ENCODE data around the gene NT5C2.
A peak's percentile ranks its signal among the peaks of the same experiment; 100 is the strongest.
"Not testable (repeated sequence)": the region's sequence is repeated elsewhere in the genome, so short reads cannot be mapped to it uniquely, and the experiment has no call there.

NT5C2 gene

GRCh38 chr10:103188853-103189252 is 4.2 kb downstream of the NT5C2 start:
- no peak for TF ChIP-seq TAF1 (IDR thresholded peaks at IDR 0.05; ENCODE audit: low read depth, low read length)
- no peak for TF ChIP-seq POU2F2 (IDR thresholded peaks at IDR 0.05; ENCODE audit: low read depth, low read length)
- TF ChIP-seq POLR2A (IDR thresholded peaks at IDR 0.05; ENCODE audit: low read depth, low read length) = no peak
- TF ChIP-seq SPI1 (IDR thresholded peaks at IDR 0.05; ENCODE audit: low read depth, low read length) = no peak
- no peak for TF ChIP-seq PAX5 (IDR thresholded peaks at IDR 0.05; ENCODE audit: insufficient read depth, low read length, severe bottlenecking)
- no peak for TF ChIP-seq POLR2AphosphoS5 (IDR thresholded peaks at IDR 0.05; ENCODE audit: low read depth, low read length)
- FAIRE-seq = no peak
- DNase-seq (ENCODE audit: insufficient read length, low spot score) = no peak

- DNase-seq (ENCODE audit: insufficient read length, low spot score) (no peak), FAIRE-seq (peak; percentile 69)
- TF ChIP-seq POLR2A (IDR thresholded peaks at IDR 0.05; ENCODE audit: low read depth, low read length) (no peak), POLR2AphosphoS5 (IDR thresholded peaks at IDR 0.05; ENCODE audit: low read depth, low read length) (no peak), POU2F2 (IDR thresholded peaks at IDR 0.05; ENCODE audit: low read depth, low read length) (no peak), SPI1 (IDR thresholded peaks at IDR 0.05; ENCODE audit: low read depth, low read length) (no peak), PAX5 (IDR thresholded peaks at IDR 0.05; ENCODE audit: insufficient read depth, low read length, severe bottlenecking) (no peak), TAF1 (IDR thresholded peaks at IDR 0.05; ENCODE audit: low read depth, low read length) (no peak)
Observed at GRCh38 chr10:103186128-103186527, 6.9 kb downstream of the NT5C2 start.

- FAIRE-seq (no peak), DNase-seq (ENCODE audit: insufficient read length, low spot score) (no peak)
- no peak for TF ChIP-seq PAX5 (IDR thresholded peaks at IDR 0.05; ENCODE audit: insufficient read depth, low read length, severe bottlenecking)
- TF ChIP-seq POU2F2 (IDR thresholded peaks at IDR 0.05; ENCODE audit: low read depth, low read length) = no peak
- no peak for TF ChIP-seq SPI1 (IDR thresholded peaks at IDR 0.05; ENCODE audit: low read depth, low read length)
- TF ChIP-seq POLR2A (IDR thresholded peaks at IDR 0.05; ENCODE audit: low read depth, low read length) = no peak
- no peak for TF ChIP-seq TAF1 (IDR thresholded peaks at IDR 0.05; ENCODE audit: low read depth, low read length)
- no peak for TF ChIP-seq POLR2AphosphoS5 (IDR thresholded peaks at IDR 0.05; ENCODE audit: low read depth, low read length)
Observed at GRCh38 chr10:103184615-103185014, 8.5 kb downstream of the NT5C2 start.

GRCh38 chr10:103183991-103184451 is 9.1 kb downstream of the NT5C2 start:
- not testable (repeated sequence) for DNase-seq (ENCODE audit: insufficient read length, low spot score)
- FAIRE-seq = peak; percentile 68

GRCh38 chr10:103181244-103181643 is 11.8 kb downstream of the NT5C2 start:
- no peak for DNase-seq (ENCODE audit: insufficient read length, low spot score)
- TF ChIP-seq SPI1 (IDR thresholded peaks at IDR 0.05; ENCODE audit: low read depth, low read length) (0 out of 2 replicates have a peak, but pooled peaks have one; percentile 8), POU2F2 (IDR thresholded peaks at IDR 0.05; ENCODE audit: low read depth, low read length) (no peak)
- peak; percentile 84 for FAIRE-seq

- DNase-seq (ENCODE audit: insufficient read length, low spot score) = no peak
- TF ChIP-seq SPI1 (IDR thresholded peaks at IDR 0.05; ENCODE audit: low read depth, low read length) (no peak), POLR2AphosphoS5 (IDR thresholded peaks at IDR 0.05; ENCODE audit: low read depth, low read length) (no peak), TAF1 (IDR thresholded peaks at IDR 0.05; ENCODE audit: low read depth, low read length) (no peak), PAX5 (IDR thresholded peaks at IDR 0.05; ENCODE audit: insufficient read depth, low read length, severe bottlenecking) (no peak), POLR2A (IDR thresholded peaks at IDR 0.05; ENCODE audit: low read depth, low read length) (no peak), POU2F2 (IDR thresholded peaks at IDR 0.05; ENCODE audit: low read depth, low read length) (no peak)
- FAIRE-seq = peak; percentile 58
Observed at GRCh38 chr10:103180491-103180890, 12.6 kb downstream of the NT5C2 start.

- DNase-seq (ENCODE audit: insufficient read length, low spot score) (no peak), FAIRE-seq (no peak)
- no peak for TF ChIP-seq TAF1 (IDR thresholded peaks at IDR 0.05; ENCODE audit: low read depth, low read length)
- TF ChIP-seq POU2F2 (IDR thresholded peaks at IDR 0.05; ENCODE audit: low read depth, low read length) = no peak
- TF ChIP-seq POLR2A (IDR thresholded peaks at IDR 0.05; ENCODE audit: low read depth, low read length) = no peak
- no peak for TF ChIP-seq PAX5 (IDR thresholded peaks at IDR 0.05; ENCODE audit: insufficient read depth, low read length, severe bottlenecking)
- TF ChIP-seq POLR2AphosphoS5 (IDR thresholded peaks at IDR 0.05; ENCODE audit: low read depth, low read length) = no peak
- TF ChIP-seq SPI1 (IDR thresholded peaks at IDR 0.05; ENCODE audit: low read depth, low read length) = peak; percentile 69; the same call in 1 of the 2 replicates
Observed at GRCh38 chr10:103177123-103177522, 15.9 kb downstream of the NT5C2 start.

GRCh38 chr10:103175580-103176285 is 17.3 kb downstream of the NT5C2 start:
- DNase-seq (ENCODE audit: insufficient read length, low spot score) = no peak
- TF ChIP-seq TAF1 (IDR thresholded peaks at IDR 0.05; ENCODE audit: low read depth, low read length) (no peak), SPI1 (IDR thresholded peaks at IDR 0.05; ENCODE audit: low read depth, low read length) (no peak), POU2F2 (IDR thresholded peaks at IDR 0.05; ENCODE audit: low read depth, low read length) (no peak), POLR2A (IDR thresholded peaks at IDR 0.05; ENCODE audit: low read depth, low read length) (no peak; the same call in 1 of the 2 replicates), PAX5 (IDR thresholded peaks at IDR 0.05; ENCODE audit: insufficient read depth, low read length, severe bottlenecking) (no peak), POLR2AphosphoS5 (IDR thresholded peaks at IDR 0.05; ENCODE audit: low read depth, low read length) (no peak; the same call in 1 of the 2 replicates)
- no peak for FAIRE-seq

GRCh38 chr10:103174324-103174723 is 18.7 kb downstream of the NT5C2 start:
- not testable (repeated sequence) for DNase-seq (ENCODE audit: insufficient read length, low spot score); FAIRE-seq

GRCh38 chr10:103171278-103171677 is 21.8 kb downstream of the NT5C2 start:
- no peak for DNase-seq (ENCODE audit: insufficient read length, low spot score)
- TF ChIP-seq POLR2AphosphoS5 (IDR thresholded peaks at IDR 0.05; ENCODE audit: low read depth, low read length) (no peak), PAX5 (IDR thresholded peaks at IDR 0.05; ENCODE audit: insufficient read depth, low read length, severe bottlenecking) (no peak), POLR2A (IDR thresholded peaks at IDR 0.05; ENCODE audit: low read depth, low read length) (no peak), POU2F2 (IDR thresholded peaks at IDR 0.05; ENCODE audit: low read depth, low read length) (no peak), SPI1 (IDR thresholded peaks at IDR 0.05; ENCODE audit: low read depth, low read length) (no peak), TAF1 (IDR thresholded peaks at IDR 0.05; ENCODE audit: low read depth, low read length) (no peak)
- no peak for FAIRE-seq
